HG03280 (cell line): Measurements from ENCODE around the gene SRGAP3.

ENCODE experiments used
- ATAC-seq: cut with Tn5 transposase; IDR thresholded peaks from one replicate; pipeline ENCODE4 v1.9.1; 2021; ENCODE audit warnings: mild to moderate bottlenecking, moderate library complexity; ENCODE audit not compliant: unreplicated experiment

The SRGAP3 gene

GRCh38 chr3:9030034-9030433 is 219.4 kb downstream of the SRGAP3 start:
- ATAC-seq = no peak

GRCh38 chr3:9028134-9028533 is 221.3 kb downstream of the SRGAP3 start:
- no peak for ATAC-seq

GRCh38 chr3:9026320-9027045 is 223.0 kb downstream of the SRGAP3 start:
- no peak for ATAC-seq

- ATAC-seq = no peak
Observed at GRCh38 chr3:9024341-9024740, 225.1 kb downstream of the SRGAP3 start.

GRCh38 chr3:9023226-9023590 is 226.2 kb downstream of the SRGAP3 start:
- ATAC-seq = no peak

GRCh38 chr3:9022305-9023225 is 226.9 kb downstream of the SRGAP3 start:
- no peak for ATAC-seq

GRCh38 chr3:9021271-9022009 is 228.0 kb downstream of the SRGAP3 start:
- no peak for ATAC-seq

GRCh38 chr3:9020426-9020825 is 229.0 kb downstream of the SRGAP3 start:
- ATAC-seq = no peak

- no peak for ATAC-seq
Observed at GRCh38 chr3:9019259-9019961, 230.0 kb downstream of the SRGAP3 start.

GRCh38 chr3:9015250-9015649 is 234.2 kb downstream of the SRGAP3 start:
- ATAC-seq = no peak

GRCh38 chr3:9013782-9014563 is 235.5 kb downstream of the SRGAP3 start:
- ATAC-seq = no peak

- ATAC-seq = no peak
Observed at GRCh38 chr3:9012521-9012920, 236.9 kb downstream of the SRGAP3 start.

GRCh38 chr3:9009976-9010545 is 239.4 kb downstream of the SRGAP3 start:
- no peak for ATAC-seq

GRCh38 chr3:9008550-9009255 is 240.7 kb downstream of the SRGAP3 start:
- no peak for ATAC-seq

GRCh38 chr3:9007928-9008327 is 241.5 kb downstream of the SRGAP3 start:
- ATAC-seq = no peak

- no peak for ATAC-seq
Observed at GRCh38 chr3:9007213-9007612, 242.2 kb downstream of the SRGAP3 start.

GRCh38 chr3:9000041-9000440 is 249.4 kb downstream of the SRGAP3 start:
- no peak for ATAC-seq

- no peak for ATAC-seq
Observed at GRCh38 chr3:8997151-8997550, 252.3 kb downstream of the SRGAP3 start.

GRCh38 chr3:8996681-8997121 is 252.7 kb downstream of the SRGAP3 start:
- no peak for ATAC-seq
